Measurements from ENCODE around the gene SLC45A2. TPM values are rescaled to one million over a fixed set of nuclear protein-coding genes. Genes with fewer than 3 reads are reported as not detected.
"Not testable (repeated sequence)": the region's sequence is repeated elsewhere in the genome, so short reads cannot be mapped to it uniquely, and the experiment has no call there.

The SLC45A2 gene
- polyA plus RNA-seq, 3 donors, result not detected

DNA sequence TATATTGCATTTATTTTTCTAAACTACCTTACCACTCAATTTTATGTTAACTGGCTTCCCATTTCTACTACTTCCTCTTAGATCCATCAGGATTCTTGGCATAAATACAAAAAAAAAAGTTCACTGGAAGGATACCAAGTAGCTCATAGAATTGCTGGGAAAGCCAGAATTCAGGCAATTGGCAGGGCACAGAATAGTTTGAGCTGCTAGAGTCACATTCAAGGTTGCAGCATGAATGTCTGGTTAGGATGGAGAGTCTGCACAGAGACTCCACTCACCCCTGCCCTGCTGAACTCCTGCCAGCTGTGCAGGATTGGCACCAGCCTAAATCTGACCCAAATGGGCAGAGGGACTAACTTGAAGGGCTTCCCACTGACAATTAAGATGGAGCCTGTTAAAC is 28.3 kb upstream of the SLC45A2 start:
- H3K4me1 Mint-ChIP-seq, result peaks cover 10% of the 10 kb centered on the region
- no peaks in the 10 kb centered on the region for H3K9me3 ChIP-seq (replicated peaks in 1 of 2; ENCODE audit: control insufficient read depth in 1 of 2, insufficient read depth in 1 of 2, low read length in 2 of 2)
- peaks cover 0 to 9% (median 0%) of the 10 kb centered on the region in 7 donors for H3K9me3 Mint-ChIP-seq
- H3K27ac Mint-ChIP-seq, result peak overlapping the region in 1 of 7 donors; percentile 31
- H3K4me3 ChIP-seq (replicated peaks in 1 of 3; ENCODE audit: low read depth in 2 of 3, low read length in 3 of 3), result no peak overlapping the region
- no peak overlapping the region for H3K4me2 ChIP-seq (replicated peaks; ENCODE audit: extremely low read depth, low read length, poor library complexity, severe bottlenecking)
- H3K4me1 ChIP-seq (ENCODE audit: control insufficient read depth in 1 of 2, insufficient read depth in 2 of 2, low read length in 2 of 2), result peaks cover 4 to 7% of the 10 kb centered on the region in 2 donors
- no peak overlapping the region for H3K27ac ChIP-seq (ENCODE audit: low read depth in 1 of 2, low read length in 2 of 2)
- TF ChIP-seq, protein P1, sequence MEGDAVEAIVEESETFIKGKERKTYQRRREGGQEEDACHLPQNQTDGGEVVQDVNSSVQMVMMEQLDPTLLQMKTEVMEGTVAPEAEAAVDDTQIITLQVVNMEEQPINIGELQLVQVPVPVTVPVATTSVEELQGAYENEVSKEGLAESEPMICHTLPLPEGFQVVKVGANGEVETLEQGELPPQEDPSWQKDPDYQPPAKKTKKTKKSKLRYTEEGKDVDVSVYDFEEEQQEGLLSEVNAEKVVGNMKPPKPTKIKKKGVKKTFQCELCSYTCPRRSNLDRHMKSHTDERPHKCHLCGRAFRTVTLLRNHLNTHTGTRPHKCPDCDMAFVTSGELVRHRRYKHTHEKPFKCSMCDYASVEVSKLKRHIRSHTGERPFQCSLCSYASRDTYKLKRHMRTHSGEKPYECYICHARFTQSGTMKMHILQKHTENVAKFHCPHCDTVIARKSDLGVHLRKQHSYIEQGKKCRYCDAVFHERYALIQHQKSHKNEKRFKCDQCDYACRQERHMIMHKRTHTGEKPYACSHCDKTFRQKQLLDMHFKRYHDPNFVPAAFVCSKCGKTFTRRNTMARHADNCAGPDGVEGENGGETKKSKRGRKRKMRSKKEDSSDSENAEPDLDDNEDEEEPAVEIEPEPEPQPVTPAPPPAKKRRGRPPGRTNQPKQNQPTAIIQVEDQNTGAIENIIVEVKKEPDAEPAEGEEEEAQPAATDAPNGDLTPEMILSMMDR (IDR thresholded peaks at IDR 0.05), result no peak
- no peaks in the 10 kb centered on the region for H3K27me3 ChIP-seq (ENCODE audit: control insufficient read depth in 2 of 2, insufficient read depth in 2 of 2, low read length in 2 of 2)
- no peak overlapping the region for H2AFZ ChIP-seq (ENCODE audit: insufficient read depth, low read depth, low read length, poor library complexity, severe bottlenecking)
- H3K79me2 ChIP-seq (ENCODE audit: insufficient read depth, low read length), result no peaks in the 10 kb centered on the region
- peaks cover 0 to 3% (median 0%) of the 10 kb centered on the region in 3 donors for H3K27me3 Mint-ChIP-seq (ENCODE audit: low read depth in 3 of 3)
- intact Hi-C loops (cut with micrococcal nuclease), result no loop called here
- H3K4me3 Mint-ChIP-seq, result no peak overlapping the region
- DNase-seq, result no peak
- H3K36me3 Mint-ChIP-seq, result peaks cover 0 to 1% of the 10 kb centered on the region in 2 donors
- H3K36me3 ChIP-seq (replicated peaks in 1 of 2; ENCODE audit: control insufficient read depth in 1 of 2, insufficient read depth in 2 of 2, low read length in 2 of 2), result no peaks in the 10 kb centered on the region
- H3K9ac ChIP-seq (ENCODE audit: insufficient read depth, low read length, poor library complexity, severe bottlenecking), result no peak overlapping the region
- no peaks in the 10 kb centered on the region for H4K20me1 ChIP-seq (ENCODE audit: insufficient read depth, low read length)

DNA sequence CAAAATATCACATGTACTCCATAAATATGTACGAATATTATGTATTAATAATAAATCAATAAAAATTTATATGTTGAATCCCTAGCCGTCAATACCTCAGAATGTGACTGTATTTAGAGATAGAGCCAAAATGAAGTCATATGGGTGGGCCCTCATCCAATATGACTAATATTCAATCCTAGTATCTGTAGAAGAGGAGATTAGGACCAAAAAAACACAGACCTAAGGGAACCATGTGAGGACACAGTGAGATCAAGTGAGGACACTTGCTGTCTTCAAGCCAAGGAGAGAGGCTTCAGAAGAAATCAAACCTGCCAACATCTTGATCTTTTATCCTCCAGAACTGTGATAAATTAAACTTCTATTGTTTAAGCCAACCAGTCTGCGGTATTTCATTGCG is 27.0 kb upstream of the SLC45A2 start:
- Mint-ChIP-seq H3K27me3 (ENCODE audit: low read depth in 3 of 3) (peaks cover 0 to 3% (median 2%) of the 10 kb centered on the region in 3 donors), H3K27ac (no peak overlapping the region), H3K4me1 (peaks cover 18% of the 10 kb centered on the region), H3K36me3 (peaks cover 0 to 1% of the 10 kb centered on the region in 2 donors), H3K9me3 (peaks cover 0 to 9% (median 0%) of the 10 kb centered on the region in 7 donors), H3K4me3 (no peak overlapping the region)
- H3K9me3 ChIP-seq (replicated peaks in 1 of 2; ENCODE audit: control insufficient read depth in 1 of 2, insufficient read depth in 1 of 2, low read length in 2 of 2), result no peaks in the 10 kb centered on the region
- no peaks in the 10 kb centered on the region for H3K36me3 ChIP-seq (replicated peaks in 1 of 2; ENCODE audit: control insufficient read depth in 1 of 2, insufficient read depth in 2 of 2, low read length in 2 of 2)
- H3K4me2 ChIP-seq (replicated peaks; ENCODE audit: extremely low read depth, low read length, poor library complexity, severe bottlenecking), result no peak overlapping the region
- H3K27ac ChIP-seq (ENCODE audit: low read depth in 1 of 2, low read length in 2 of 2), result no peak overlapping the region
- H3K4me3 ChIP-seq (replicated peaks in 1 of 3; ENCODE audit: low read depth in 2 of 3, low read length in 3 of 3), result no peak overlapping the region
- no peak overlapping the region for H3K9ac ChIP-seq (ENCODE audit: insufficient read depth, low read length, poor library complexity, severe bottlenecking)
- DNase-seq, result no peak
- H2AFZ ChIP-seq (ENCODE audit: insufficient read depth, low read depth, low read length, poor library complexity, severe bottlenecking), result no peak overlapping the region
- H3K27me3 ChIP-seq (ENCODE audit: control insufficient read depth in 2 of 2, insufficient read depth in 2 of 2, low read length in 2 of 2), result no peaks in the 10 kb centered on the region
- TF ChIP-seq, protein P1 (IDR thresholded peaks at IDR 0.05), result no peak
- H3K79me2 ChIP-seq (ENCODE audit: insufficient read depth, low read length), result no peaks in the 10 kb centered on the region
- peaks cover 13 to 15% of the 10 kb centered on the region in 2 donors for H3K4me1 ChIP-seq (ENCODE audit: control insufficient read depth in 1 of 2, insufficient read depth in 2 of 2, low read length in 2 of 2)
- no peaks in the 10 kb centered on the region for H4K20me1 ChIP-seq (ENCODE audit: insufficient read depth, low read length)
- intact Hi-C loops (cut with micrococcal nuclease), result no loop called here
- WGBS (ENCODE audit: insufficient coverage), result 80% methylated on average over 1 of the region's 4 CpGs

GRCh38 chr5:34010146-34010545 is 25.7 kb upstream of the SLC45A2 start:
- H3K4me3 ChIP-seq (replicated peaks in 1 of 3; ENCODE audit: low read depth in 2 of 3, low read length in 3 of 3); H4K20me1 ChIP-seq (ENCODE audit: insufficient read depth, low read length); H3K27me3 ChIP-seq (ENCODE audit: control insufficient read depth in 2 of 2, insufficient read depth in 2 of 2, low read length in 2 of 2); H2AFZ ChIP-seq (ENCODE audit: insufficient read depth, low read depth, low read length, poor library complexity, severe bottlenecking); H3K27ac ChIP-seq (ENCODE audit: low read depth in 1 of 2, low read length in 2 of 2); H3K9me3 ChIP-seq (replicated peaks in 1 of 2; ENCODE audit: control insufficient read depth in 1 of 2, insufficient read depth in 1 of 2, low read length in 2 of 2); H3K27ac Mint-ChIP-seq; H3K79me2 ChIP-seq (ENCODE audit: insufficient read depth, low read length); intact Hi-C loops (cut with micrococcal nuclease); H3K36me3 Mint-ChIP-seq; H3K9ac ChIP-seq (ENCODE audit: insufficient read depth, low read length, poor library complexity, severe bottlenecking); H3K36me3 ChIP-seq (replicated peaks in 1 of 2; ENCODE audit: control insufficient read depth in 1 of 2, insufficient read depth in 2 of 2, low read length in 2 of 2); H3K27me3 Mint-ChIP-seq (ENCODE audit: low read depth in 3 of 3); H3K9me3 Mint-ChIP-seq; H3K4me3 Mint-ChIP-seq; DNase-seq; H3K4me2 ChIP-seq (replicated peaks; ENCODE audit: extremely low read depth, low read length, poor library complexity, severe bottlenecking): not testable (repeated sequence)
- peaks cover 13 to 16% of the 10 kb centered on the region in 2 donors for H3K4me1 ChIP-seq (ENCODE audit: control insufficient read depth in 1 of 2, insufficient read depth in 2 of 2, low read length in 2 of 2)
- H3K4me1 Mint-ChIP-seq, result peaks cover 18% of the 10 kb centered on the region
- WGBS (ENCODE audit: insufficient coverage), result 57% methylated on average over 2 of the region's 2 CpGs

All from CD14-positive monocyte (primary cell).